Measurements from ENCODE around the gene PHRF1.

The PHRF1 gene

GRCh38 chr11:553988-554340 is 22.3 kb upstream of the PHRF1 start:
- TF ChIP-seq CTCF (IDR thresholded peaks at IDR 0.05; ENCODE audit: control insufficient read depth, insufficient read depth, low read depth, low read length, missing control alignments): no peak
- DNase-seq (ENCODE audit: low read depth): no peak
- H3K4me3 ChIP-seq (ENCODE audit: control insufficient read depth, low read depth, low read length): no peak overlapping the region

- no peak for DNase-seq (ENCODE audit: low read depth)
- H3K4me3 ChIP-seq (ENCODE audit: control insufficient read depth, low read depth, low read length): no peak overlapping the region
- peak; percentile 54 for TF ChIP-seq CTCF (IDR thresholded peaks at IDR 0.05; ENCODE audit: control insufficient read depth, insufficient read depth, low read depth, low read length, missing control alignments)
Observed at GRCh38 chr11:554428-555226, 21.6 kb upstream of the PHRF1 start.

GRCh38 chr11:555227-555779 is 21.0 kb upstream of the PHRF1 start:
- H3K4me3 ChIP-seq (ENCODE audit: control insufficient read depth, low read depth, low read length): no peak overlapping the region
- TF ChIP-seq CTCF (IDR thresholded peaks at IDR 0.05; ENCODE audit: control insufficient read depth, insufficient read depth, low read depth, low read length, missing control alignments): no peak
- no peak for DNase-seq (ENCODE audit: low read depth)

- DNase-seq (ENCODE audit: low read depth): no peak
- no peak overlapping the region for H3K4me3 ChIP-seq (ENCODE audit: control insufficient read depth, low read depth, low read length)
- no peak for TF ChIP-seq CTCF (IDR thresholded peaks at IDR 0.05; ENCODE audit: control insufficient read depth, insufficient read depth, low read depth, low read length, missing control alignments)
Observed at GRCh38 chr11:555780-556661, 20.2 kb upstream of the PHRF1 start.

GRCh38 chr11:556662-557256 is 19.5 kb upstream of the PHRF1 start:
- H3K4me3 ChIP-seq (ENCODE audit: control insufficient read depth, low read depth, low read length): no peak overlapping the region
- no peak for DNase-seq (ENCODE audit: low read depth)
- TF ChIP-seq CTCF (IDR thresholded peaks at IDR 0.05; ENCODE audit: control insufficient read depth, insufficient read depth, low read depth, low read length, missing control alignments): no peak

- DNase-seq (ENCODE audit: low read depth): no peak
- no peak overlapping the region for H3K4me3 ChIP-seq (ENCODE audit: control insufficient read depth, low read depth, low read length)
- TF ChIP-seq CTCF (IDR thresholded peaks at IDR 0.05; ENCODE audit: control insufficient read depth, insufficient read depth, low read depth, low read length, missing control alignments): no peak
Observed at GRCh38 chr11:557328-558132, 18.7 kb upstream of the PHRF1 start.
